HG02571 (cell line): ENCODE measurements around the gene LSAMP.

Experiments used
- ATAC-seq: cut with Tn5 transposase; IDR thresholded peaks from one replicate; pipeline ENCODE4 v1.9.1; 2021; ENCODE audit warnings: mild to moderate bottlenecking, moderate library complexity; ENCODE audit not compliant: unreplicated experiment

Gene LSAMP

DNA sequence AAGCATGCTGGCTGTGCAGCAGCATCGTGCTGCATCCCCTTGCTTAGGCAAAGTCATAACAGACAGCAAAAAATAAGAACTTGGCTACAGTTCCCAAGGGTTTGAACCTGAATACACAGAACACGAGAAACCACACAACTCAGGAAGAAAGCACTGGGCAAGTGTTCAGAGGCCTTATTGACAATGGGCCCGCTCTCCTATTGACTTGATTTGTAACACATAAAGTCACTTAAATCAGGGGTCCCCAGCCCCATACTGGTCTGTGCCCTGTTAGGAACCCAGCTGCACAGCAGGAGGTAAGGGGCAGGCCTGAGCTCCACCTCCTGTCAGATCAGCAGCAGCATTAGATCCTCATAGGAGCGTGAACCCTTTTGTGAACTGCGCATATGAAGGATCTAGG lies 145.1 kb downstream of the LSAMP start:
- ATAC-seq: no peak

- ATAC-seq: no peak
Observed at GRCh38 chr3:116299646-116300081, 145.6 kb downstream of the LSAMP start.

GRCh38 chr3:116298151-116298550 lies 147.1 kb downstream of the LSAMP start:
- no peak for ATAC-seq

- ATAC-seq: no peak
Observed at GRCh38 chr3:116291141-116291540, 154.1 kb downstream of the LSAMP start.

GRCh38 chr3:116288485-116288884 lies 156.8 kb downstream of the LSAMP start:
- no peak for ATAC-seq

DNA sequence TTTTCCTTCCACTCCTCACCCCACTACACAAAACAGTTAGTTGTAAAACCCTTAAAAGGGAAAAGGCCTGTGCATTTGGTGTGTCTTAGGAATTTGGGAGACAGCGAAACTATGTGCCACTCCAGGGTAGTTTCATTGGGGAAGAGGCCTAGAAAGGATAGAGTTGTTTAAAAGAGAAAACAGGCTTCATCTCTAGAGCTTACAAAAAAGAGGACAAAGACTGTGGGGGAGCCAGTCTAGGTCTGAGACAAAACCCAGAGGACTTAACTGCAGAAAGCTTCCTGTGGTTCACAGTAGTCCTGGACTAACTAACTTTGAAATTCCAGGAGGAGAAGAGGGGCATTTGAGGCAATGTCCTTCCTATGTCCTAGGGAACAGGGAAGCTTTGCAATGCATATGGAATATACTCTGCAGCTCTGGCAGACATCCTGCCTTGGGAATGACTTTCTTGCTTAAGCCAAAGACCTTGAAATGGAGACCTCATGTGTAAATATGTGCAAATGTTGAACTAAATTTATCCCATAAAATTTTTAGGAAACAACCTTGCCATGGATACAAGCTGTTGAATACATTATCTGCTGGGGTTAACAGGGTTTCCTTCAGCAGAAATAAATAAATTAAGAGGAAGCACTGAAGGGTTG lies 159.4 kb downstream of the LSAMP start:
- ATAC-seq: no peak

- ATAC-seq: no peak
Observed at GRCh38 chr3:116281313-116282143, 163.8 kb downstream of the LSAMP start.

GRCh38 chr3:116280130-116280740 lies 165.1 kb downstream of the LSAMP start:
- no peak for ATAC-seq

GRCh38 chr3:116276675-116277074 lies 168.6 kb downstream of the LSAMP start:
- ATAC-seq: no peak

- ATAC-seq: no peak
Observed at GRCh38 chr3:116270056-116270455, 175.2 kb downstream of the LSAMP start.

DNA sequence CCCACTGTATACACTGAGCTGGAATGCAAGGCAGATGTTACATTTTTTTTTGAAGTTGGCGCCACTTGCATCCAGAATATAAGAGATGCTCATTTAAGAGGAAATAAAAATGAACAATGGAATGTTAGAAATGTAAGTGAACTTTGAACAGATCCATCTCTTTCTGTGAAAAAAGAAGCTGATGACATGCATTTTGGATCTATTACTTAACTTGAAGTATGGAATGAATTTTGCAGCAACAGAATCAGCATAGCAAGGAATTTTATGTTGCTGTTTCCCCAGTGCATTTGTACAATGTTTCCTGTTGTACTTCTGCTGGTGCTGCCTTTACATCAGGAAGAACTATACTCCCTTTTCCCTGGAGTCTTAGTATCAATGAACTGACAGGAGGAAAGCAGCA lies 178.2 kb downstream of the LSAMP start:
- ATAC-seq: no peak

GRCh38 chr3:116265976-116266584 lies 179.2 kb downstream of the LSAMP start:
- ATAC-seq: no peak

DNA sequence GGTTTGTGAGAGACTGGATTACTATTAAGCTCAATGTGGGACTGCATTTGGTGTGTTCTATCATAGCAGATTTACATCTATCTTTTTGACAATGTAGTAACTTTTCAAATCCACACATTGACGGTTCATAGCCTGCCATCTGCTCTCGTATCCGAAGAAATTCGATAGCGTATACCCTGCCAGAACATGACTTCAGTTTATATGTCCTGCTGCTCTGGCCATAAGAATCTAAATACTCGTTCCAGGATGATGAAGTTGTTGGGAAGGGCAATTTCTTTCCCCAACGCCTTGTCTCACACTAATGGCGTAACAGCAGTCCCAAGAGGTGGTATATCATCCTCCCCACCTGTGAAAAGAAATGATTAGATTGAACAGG lies 180.0 kb downstream of the LSAMP start:
- no peak for ATAC-seq

GRCh38 chr3:116264546-116265319 lies 180.6 kb downstream of the LSAMP start:
- no peak for ATAC-seq

- ATAC-seq: no peak
Observed at GRCh38 chr3:116263842-116264545, 181.3 kb downstream of the LSAMP start.

- ATAC-seq: no peak
Observed at GRCh38 chr3:116260491-116260890, 184.8 kb downstream of the LSAMP start.

DNA sequence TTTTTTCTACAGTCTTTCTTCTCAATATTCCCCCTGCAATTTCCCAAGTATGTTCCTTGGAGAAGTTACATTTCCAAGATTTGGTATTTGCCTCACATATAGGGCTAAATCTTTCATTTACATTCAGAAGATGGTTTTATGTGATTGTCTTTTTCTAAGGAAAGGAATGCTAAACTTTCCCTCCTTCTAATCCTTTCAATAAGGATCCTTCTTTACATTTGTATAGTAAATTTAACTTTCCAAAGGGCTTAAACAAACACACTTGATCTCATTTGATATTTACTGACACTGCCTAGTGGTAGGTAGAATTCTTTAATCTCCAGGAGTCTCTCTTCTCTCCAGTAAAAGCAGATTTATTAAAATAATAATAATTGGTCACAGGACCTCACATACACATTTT lies 185.3 kb downstream of the LSAMP start:
- ATAC-seq: no peak

DNA sequence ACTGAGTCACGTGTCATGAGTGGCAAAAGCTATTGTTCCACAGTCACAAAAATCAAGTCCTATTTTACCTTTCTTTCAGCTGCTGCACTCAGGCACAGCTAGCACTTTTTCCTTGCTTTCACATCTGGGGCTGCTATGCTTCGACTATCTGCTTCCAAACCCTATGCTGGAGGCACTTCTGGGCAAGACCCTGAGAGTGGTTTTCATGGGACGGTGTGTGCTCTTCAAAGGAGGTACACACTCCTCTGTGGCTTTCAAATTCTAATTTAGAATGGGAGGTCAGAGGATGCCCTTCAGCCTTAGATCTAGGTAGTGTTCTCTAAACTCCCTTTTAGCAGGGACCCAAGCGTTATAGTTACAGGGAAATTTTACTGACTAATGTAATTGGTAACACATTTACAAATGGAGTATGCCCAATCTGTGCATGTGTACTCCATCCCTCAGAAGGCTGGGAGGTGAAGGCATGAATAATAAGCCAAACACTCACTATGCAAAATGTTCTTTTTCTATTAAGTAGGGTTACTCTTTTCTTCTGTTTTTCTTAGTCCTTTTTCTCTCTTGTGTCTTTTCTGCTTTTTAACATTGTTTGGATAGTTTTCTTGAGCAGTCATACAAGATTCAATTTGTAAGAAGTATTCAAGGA lies 188.3 kb downstream of the LSAMP start:
- ATAC-seq: no peak

DNA sequence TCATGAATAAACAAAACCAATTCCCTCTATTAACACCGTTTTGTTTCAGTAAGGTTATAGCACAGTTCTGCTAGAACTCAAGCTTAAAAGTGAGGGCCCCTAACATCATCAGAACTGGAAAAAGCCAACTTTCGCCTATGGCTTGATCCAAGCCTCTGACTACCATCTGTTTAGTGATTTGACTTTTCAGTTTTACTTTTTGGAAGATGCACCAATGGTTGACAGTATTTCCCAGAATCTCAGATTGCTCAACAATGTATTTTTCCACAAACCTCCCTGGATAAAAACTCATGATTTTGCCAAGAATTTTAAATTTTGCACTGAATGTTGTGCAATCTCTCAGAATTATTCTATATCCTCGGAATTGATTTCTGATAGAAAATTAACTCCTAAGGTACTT lies 190.7 kb downstream of the LSAMP start:
- ATAC-seq: no peak

DNA sequence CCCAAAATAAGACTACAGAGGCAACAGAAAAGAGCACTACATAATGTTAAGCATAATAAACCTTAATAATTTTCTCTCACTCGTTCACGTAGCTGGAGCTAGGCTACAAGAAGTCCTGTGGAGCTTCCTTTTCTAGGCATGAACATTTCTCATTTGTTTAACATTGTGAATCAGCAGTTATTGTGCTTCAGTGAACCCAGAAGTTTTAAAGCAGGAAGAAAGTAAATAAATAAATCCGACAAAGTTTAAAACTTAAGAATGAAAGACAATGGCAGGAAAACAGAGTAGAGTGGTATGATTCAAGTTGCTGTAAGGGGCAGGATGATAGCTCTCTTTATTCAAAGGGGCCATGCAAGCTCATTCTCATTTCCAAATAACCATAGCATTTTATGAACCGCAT lies 191.8 kb downstream of the LSAMP start:
- no peak for ATAC-seq
